Thyroid gland (tissue), 4 donors: Measurements from ENCODE around the gene ZFHX3.

Source experiments
- POLR2A ChIP-seq, 2 donors: fragments of 450-650 bp; IDR thresholded peaks; one replicate each; pipeline ENCODE4 v1.6.1; 2017; ENCODE audit warnings: antibody characterized with exemption in 2 of 2, mild to moderate bottlenecking in 2 of 2, moderate library complexity in 1 of 2
- TF ChIP-seq, protein P1 (sequence below), 6 experiments: fragments of 200-600 bp in 3 of 6; fragments of 450-650 bp in 3 of 6; sonication (generic) in 3 of 6; IDR thresholded peaks; one replicate each; pipeline ENCODE4 v1.5.1; 2016 to 2019; ENCODE audit warnings: antibody characterized with exemption in 6 of 6, mild to moderate bottlenecking in 2 of 6, inconsistent platforms in 1 of 6, moderate library complexity in 1 of 6

DNA sequence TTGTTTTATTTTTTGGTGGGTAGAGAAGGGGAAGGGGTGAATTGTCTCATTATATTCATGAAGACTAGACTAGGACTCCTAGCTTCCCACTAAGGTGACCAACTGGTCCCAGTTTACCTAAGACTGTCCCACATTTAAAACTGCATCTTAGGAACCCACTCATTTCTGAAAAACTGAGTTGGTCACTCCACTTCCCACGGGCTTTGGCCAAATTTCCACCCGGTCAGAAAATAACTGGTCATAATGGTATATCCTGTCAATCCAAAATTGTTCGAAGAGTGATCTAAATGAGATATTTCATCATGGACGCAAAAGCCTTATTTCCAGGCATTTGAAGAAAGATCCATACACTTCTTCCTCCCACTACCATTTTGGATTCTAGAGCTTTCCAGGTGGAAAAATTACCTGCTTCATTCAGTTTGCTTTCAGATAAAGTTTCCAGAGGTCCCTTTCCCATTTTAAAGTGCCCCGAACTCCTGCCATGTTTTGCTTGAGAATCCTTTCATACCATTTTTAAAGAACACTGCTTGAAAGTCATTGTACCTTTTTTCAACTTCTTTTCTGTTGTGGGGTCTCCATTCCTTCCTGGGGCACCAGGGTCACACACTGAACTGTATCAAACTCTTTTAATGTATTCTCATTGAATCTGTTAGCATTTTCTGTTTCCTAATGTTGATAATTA, 21.8 kb upstream of the ZFHX3 start:
- TF ChIP-seq, protein P1, sequence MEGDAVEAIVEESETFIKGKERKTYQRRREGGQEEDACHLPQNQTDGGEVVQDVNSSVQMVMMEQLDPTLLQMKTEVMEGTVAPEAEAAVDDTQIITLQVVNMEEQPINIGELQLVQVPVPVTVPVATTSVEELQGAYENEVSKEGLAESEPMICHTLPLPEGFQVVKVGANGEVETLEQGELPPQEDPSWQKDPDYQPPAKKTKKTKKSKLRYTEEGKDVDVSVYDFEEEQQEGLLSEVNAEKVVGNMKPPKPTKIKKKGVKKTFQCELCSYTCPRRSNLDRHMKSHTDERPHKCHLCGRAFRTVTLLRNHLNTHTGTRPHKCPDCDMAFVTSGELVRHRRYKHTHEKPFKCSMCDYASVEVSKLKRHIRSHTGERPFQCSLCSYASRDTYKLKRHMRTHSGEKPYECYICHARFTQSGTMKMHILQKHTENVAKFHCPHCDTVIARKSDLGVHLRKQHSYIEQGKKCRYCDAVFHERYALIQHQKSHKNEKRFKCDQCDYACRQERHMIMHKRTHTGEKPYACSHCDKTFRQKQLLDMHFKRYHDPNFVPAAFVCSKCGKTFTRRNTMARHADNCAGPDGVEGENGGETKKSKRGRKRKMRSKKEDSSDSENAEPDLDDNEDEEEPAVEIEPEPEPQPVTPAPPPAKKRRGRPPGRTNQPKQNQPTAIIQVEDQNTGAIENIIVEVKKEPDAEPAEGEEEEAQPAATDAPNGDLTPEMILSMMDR (IDR thresholded peaks at IDR 0.05) = no peak
- no peak for TF ChIP-seq POLR2A (IDR thresholded peaks at IDR 0.05)
